H9 (cell line): ENCODE data around the gene TSPYL2. TPM values are rescaled to one million over a fixed set of nuclear protein-coding genes. Genes with fewer than 3 reads are reported as not detected.

ENCODE experiments used
- DNase-seq: peaks from one replicate; pipeline ENCODE4 v3.0.0-alpha.2; 2017
- H2AFZ ChIP-seq: one replicate; pipeline ENCODE4 v1.6.1; 2013; ENCODE audit warnings: mild to moderate bottlenecking, low read length, control low read depth, moderate library complexity
- H2AK5ac ChIP-seq: 2 replicates; pipeline ENCODE4 v1.6.1; 2013; ENCODE audit warnings: low read length, control low read depth, mixed read lengths; ENCODE audit not compliant: insufficient read length
- H2BK120ac ChIP-seq: one replicate; pipeline ENCODE4 v1.6.1; 2013; ENCODE audit warnings: low read depth, mild to moderate bottlenecking, low read length, control low read depth, inconsistent platforms; ENCODE audit not compliant: poor library complexity, severe bottlenecking
- H2BK12ac ChIP-seq: 2 replicates; pipeline ENCODE4 v1.6.1; 2013; ENCODE audit warnings: low read length, control low read depth, mixed read lengths, low read depth; ENCODE audit not compliant: insufficient read length
- H2BK15ac ChIP-seq: 2 replicates; pipeline ENCODE4 v1.6.1; 2013; ENCODE audit warnings: low read depth, low read length, control low read depth
- H2BK20ac ChIP-seq: one replicate; pipeline ENCODE4 v1.6.1; 2013; ENCODE audit warnings: low read depth, mild to moderate bottlenecking, low read length, control low read depth, inconsistent platforms; ENCODE audit not compliant: poor library complexity, severe bottlenecking
- H2BK5ac ChIP-seq: 2 replicates; pipeline ENCODE4 v1.6.1; 2013; ENCODE audit warnings: low read length, control low read depth, mixed read lengths; ENCODE audit not compliant: insufficient read length
- H3K14ac ChIP-seq: 2 replicates; pipeline ENCODE4 v1.6.1; 2013; ENCODE audit warnings: low read length, control low read depth; ENCODE audit not compliant: insufficient read depth
- H3K18ac ChIP-seq: 2 replicates; pipeline ENCODE4 v1.6.1; 2013; ENCODE audit warnings: low read depth, mild to moderate bottlenecking, mixed read lengths, low read length, control low read depth; ENCODE audit not compliant: insufficient read length
- H3K23ac ChIP-seq: 2 replicates; pipeline ENCODE4 v1.6.1; 2013; ENCODE audit warnings: low read length, control low read depth, mixed read lengths, low read depth; ENCODE audit not compliant: insufficient read length
- H3K23me2 ChIP-seq: 2 replicates; pipeline ENCODE4 v1.6.1; 2013; ENCODE audit warnings: low read depth, mild to moderate bottlenecking, mixed read lengths, low read length, control low read depth; ENCODE audit not compliant: insufficient read length, poor library complexity, severe bottlenecking
- H3K27ac ChIP-seq: 2 replicates; pipeline ENCODE4 v1.5.1; 2013; ENCODE audit warnings: low read length, control low read depth, mixed read lengths, low read depth; ENCODE audit not compliant: insufficient read length
- H3K27me3 ChIP-seq: 2 replicates; pipeline ENCODE4 v1.6.1; 2013; ENCODE audit warnings: low read length, control low read depth, inconsistent platforms; ENCODE audit not compliant: insufficient read depth
- H3K4ac ChIP-seq: 2 replicates; pipeline ENCODE4 v1.6.1; 2013; ENCODE audit warnings: low read depth, mild to moderate bottlenecking, control low read depth, inconsistent platforms, low read length, moderate library complexity
- H3K4me1 ChIP-seq: 2 replicates; pipeline ENCODE4 v1.6.1; 2013; ENCODE audit warnings: low read length, control low read depth, inconsistent platforms; ENCODE audit not compliant: insufficient read depth
- H3K4me2 ChIP-seq: 2 replicates; pipeline ENCODE4 v1.6.1; 2013; ENCODE audit warnings: low read length, control low read depth, mixed read lengths; ENCODE audit not compliant: insufficient read length, insufficient read depth
- H3K56ac ChIP-seq: 2 replicates; pipeline ENCODE4 v1.6.1; 2013; ENCODE audit warnings: low read depth, mild to moderate bottlenecking, mixed read lengths, low read length, control low read depth; ENCODE audit not compliant: insufficient read length
- H3K79me1 ChIP-seq: 2 replicates; pipeline ENCODE4 v1.6.1; 2013; ENCODE audit warnings: low read depth, mild to moderate bottlenecking, moderate library complexity, low read length, control low read depth, inconsistent platforms; ENCODE audit not compliant: insufficient read depth, poor library complexity, severe bottlenecking
- H3K79me2 ChIP-seq: 2 replicates; pipeline ENCODE4 v1.6.1; 2013; ENCODE audit warnings: low read length, control low read depth, inconsistent platforms; ENCODE audit not compliant: insufficient read depth
- H3K9ac ChIP-seq: 2 replicates; pipeline ENCODE4 v1.6.1; 2013; ENCODE audit warnings: low read length, control low read depth, mixed read lengths; ENCODE audit not compliant: insufficient read length; ENCODE audit errors: extremely low read depth
- H3K9me3 ChIP-seq: one replicate; pipeline ENCODE4 v1.6.1; 2013; ENCODE audit warnings: low read depth, low read length, inconsistent platforms; ENCODE audit not compliant: control insufficient read depth
- H3T11ph ChIP-seq: one replicate; pipeline ENCODE4 v1.6.1; 2013; ENCODE audit warnings: mild to moderate bottlenecking, low read length, control low read depth, inconsistent platforms
- H4K20me1 ChIP-seq: one replicate; pipeline ENCODE4 v1.6.1; 2013; ENCODE audit not compliant: control insufficient read depth, insufficient read length, insufficient read depth
- H4K5ac ChIP-seq: 2 replicates; pipeline ENCODE4 v1.6.1; 2013; ENCODE audit warnings: low read depth, mild to moderate bottlenecking, mixed read lengths, low read length, control low read depth; ENCODE audit not compliant: insufficient read length
- H4K8ac ChIP-seq: replicated peaks from 2 replicates; pipeline ENCODE4 v1.6.1; 2013; ENCODE audit warnings: low read length, control low read depth, mixed read lengths, low read depth; ENCODE audit not compliant: insufficient read length
- H4K91ac ChIP-seq: 2 replicates; pipeline ENCODE4 v1.6.1; 2013; ENCODE audit warnings: low read depth, mild to moderate bottlenecking, moderate library complexity, mixed read lengths, low read length, control low read depth; ENCODE audit not compliant: insufficient read length
- H3K27ac Mint-ChIP-seq, 3 experiments: 2 replicates in 2 of 3; 3 replicates in 1 of 3; pipeline ENCODE4 v1.8.0; 2020 to 2021; ENCODE audit warnings: mixed read lengths in 3 of 3, mild to moderate bottlenecking in 1 of 3, moderate library complexity in 1 of 3
- H3K27me3 Mint-ChIP-seq: 2 replicates; pipeline ENCODE4 v1.8.0; 2021; ENCODE audit warnings: low read depth, mild to moderate bottlenecking, moderate library complexity, mixed read lengths
- H3K36me3 Mint-ChIP-seq, 3 experiments: 2 replicates in 2 of 3; 3 replicates in 1 of 3; pipeline ENCODE4 v1.8.0; 2020 to 2021; ENCODE audit warnings: low read depth in 3 of 3, mixed read lengths in 3 of 3; ENCODE audit not compliant: insufficient read depth in 1 of 3
- H3K4me1 Mint-ChIP-seq, 2 experiments: 2 replicates each; pipeline ENCODE4 v1.8.0; 2020; ENCODE audit warnings: mixed read lengths in 2 of 2
- H3K4me3 Mint-ChIP-seq, 2 experiments: 2 replicates in 1 of 2; 3 replicates in 1 of 2; pipeline ENCODE4 v1.8.0; 2020 to 2021; ENCODE audit warnings: mild to moderate bottlenecking in 2 of 2, mixed read lengths in 2 of 2, moderate library complexity in 1 of 2
- H3K9me3 Mint-ChIP-seq, 2 experiments: 2 replicates in 1 of 2; 3 replicates in 1 of 2; pipeline ENCODE4 v1.8.0; 2020; ENCODE audit warnings: mild to moderate bottlenecking in 2 of 2, mixed read lengths in 2 of 2, moderate library complexity in 1 of 2
- CTCF ChIP-seq: fragments of 200-600 bp; sonication (generic); conservative IDR thresholded peaks from 3 replicates; pipeline ENCODE4 v1.8.0; 2021; ENCODE audit warnings: antibody characterized with exemption, mild to moderate bottlenecking
- WGBS: extraction: QIAGEN DNeasy Blood & Tissue Kit; methylation state at CpG from one replicate; pipeline ENCODE4 v1.1.7; 2013; ENCODE audit warnings: missing lambda C conversion rate, low lambda C conversion rate, mixed read lengths; ENCODE audit not compliant: insufficient read length; ENCODE audit errors: extremely low coverage; 5-methylcytosine and 5-hydroxymethylcytosine counted together
- total RNA-seq: library from RNA; stranded (reverse); gene quantifications from 2 replicates; pipeline ENCODE4 v1.2.1, GENCODE V29; 2021

The TSPYL2 gene
- total RNA-seq, 1 experiment from 2014 or later = 24.6 TPM

- no peak overlapping the region for H2BK12ac ChIP-seq
- H3K27ac Mint-ChIP-seq = no peak overlapping the region
- H2BK15ac ChIP-seq = no peak overlapping the region
- DNase-seq = no peak
- H3K56ac ChIP-seq = no peak overlapping the region
- H3K27me3 Mint-ChIP-seq = peaks cover 14% of the 10 kb centered on the region
- no peak overlapping the region for H3K9ac ChIP-seq
- no peak overlapping the region for H3K4me3 Mint-ChIP-seq
- H3K4ac ChIP-seq = no peak overlapping the region
- H3K9me3 ChIP-seq = peaks cover 38% of the 10 kb centered on the region
- no peaks in the 10 kb centered on the region for H4K20me1 ChIP-seq
- peaks cover 62 to 70% of the 10 kb centered on the region in 2 experiments for H3K9me3 Mint-ChIP-seq
- no peak overlapping the region for H2AK5ac ChIP-seq
- H3K27me3 ChIP-seq = 0 out of 2 replicates have a peak, but pooled peaks cover 3% of the 10 kb centered on the region
- H2BK5ac ChIP-seq = no peak overlapping the region
- no peak overlapping the region for H3K18ac ChIP-seq
- no peak overlapping the region for H4K8ac ChIP-seq
- H4K5ac ChIP-seq = no peak overlapping the region
- H4K91ac ChIP-seq = no peak overlapping the region
- H3T11ph ChIP-seq = no peak overlapping the region
- no peak overlapping the region for H2BK120ac ChIP-seq
- H3K14ac ChIP-seq = no peak overlapping the region
- H2AFZ ChIP-seq = no peak overlapping the region
- H3K23ac ChIP-seq = no peak overlapping the region
- no peak for TF ChIP-seq CTCF
- H3K23me2 ChIP-seq = peaks cover 3% of the 10 kb centered on the region
- H3K79me1 ChIP-seq = no peaks in the 10 kb centered on the region
- H3K4me1 Mint-ChIP-seq = peaks cover 6 to 21% of the 10 kb centered on the region in 2 experiments
- no peak overlapping the region for H3K27ac ChIP-seq
- H3K4me1 ChIP-seq = no peaks in the 10 kb centered on the region
- peaks cover 14 to 15% (median 15%) of the 10 kb centered on the region in 3 experiments for H3K36me3 Mint-ChIP-seq
- H2BK20ac ChIP-seq = no peak overlapping the region
- WGBS = no CpG with 5 or more reads among the region's 1 CpG
- H3K4me2 ChIP-seq = no peak overlapping the region
- H3K79me2 ChIP-seq = no peaks in the 10 kb centered on the region
Observed at GRCh38 chrX:53078943-53079342, 3.2 kb upstream of the TSPYL2 start.
